GM18868 (cell line): ENCODE measurements around the gene MGRN1.

Source experiments
- ATAC-seq: cut with Tn5 transposase; IDR thresholded peaks from one replicate; pipeline ENCODE4 v1.9.1; 2021; ENCODE audit warnings: mild to moderate bottlenecking, moderate library complexity; ENCODE audit not compliant: unreplicated experiment

The MGRN1 gene

DNA sequence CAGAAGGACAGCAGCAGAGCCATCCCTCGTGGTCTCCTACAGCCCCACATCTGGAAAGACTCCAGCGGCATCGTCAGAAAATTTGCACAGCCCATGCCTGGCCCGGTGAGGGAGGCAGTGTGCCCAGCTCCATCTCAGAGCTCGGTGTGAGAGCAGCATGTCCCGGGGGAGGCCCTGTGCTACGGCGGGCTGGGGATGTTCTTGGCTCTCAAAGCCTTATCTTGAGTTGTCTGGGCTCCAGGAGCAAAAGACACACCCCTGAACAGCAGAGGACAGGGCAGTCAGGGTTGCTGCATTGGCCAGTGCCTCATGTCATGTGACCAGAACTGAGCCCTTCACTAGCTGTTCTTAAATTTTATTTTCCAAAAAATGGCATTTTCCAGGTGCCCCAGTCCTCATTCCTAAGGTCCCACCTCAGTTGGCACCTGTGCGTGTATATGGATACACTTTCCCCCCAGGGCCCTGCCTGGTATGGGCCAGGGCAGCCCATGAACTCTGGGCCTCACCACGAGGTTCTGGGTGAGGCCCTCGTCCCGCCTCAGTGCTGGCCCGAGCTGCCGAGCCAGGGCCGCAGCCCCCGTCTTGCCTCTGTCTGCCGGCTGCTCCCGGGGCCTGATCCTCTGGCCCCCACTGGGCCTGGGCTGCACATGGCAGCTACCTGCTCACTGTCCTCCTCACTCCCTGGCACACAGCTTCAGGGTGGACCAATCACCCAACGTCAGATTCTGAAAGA, 71.7 kb downstream of the MGRN1 start:
- no peak for ATAC-seq

GRCh38 chr16:4696905-4697847, 72.5 kb downstream of the MGRN1 start:
- no peak for ATAC-seq

GRCh38 chr16:4697848-4698291, 73.2 kb downstream of the MGRN1 start:
- ATAC-seq, result no peak

DNA sequence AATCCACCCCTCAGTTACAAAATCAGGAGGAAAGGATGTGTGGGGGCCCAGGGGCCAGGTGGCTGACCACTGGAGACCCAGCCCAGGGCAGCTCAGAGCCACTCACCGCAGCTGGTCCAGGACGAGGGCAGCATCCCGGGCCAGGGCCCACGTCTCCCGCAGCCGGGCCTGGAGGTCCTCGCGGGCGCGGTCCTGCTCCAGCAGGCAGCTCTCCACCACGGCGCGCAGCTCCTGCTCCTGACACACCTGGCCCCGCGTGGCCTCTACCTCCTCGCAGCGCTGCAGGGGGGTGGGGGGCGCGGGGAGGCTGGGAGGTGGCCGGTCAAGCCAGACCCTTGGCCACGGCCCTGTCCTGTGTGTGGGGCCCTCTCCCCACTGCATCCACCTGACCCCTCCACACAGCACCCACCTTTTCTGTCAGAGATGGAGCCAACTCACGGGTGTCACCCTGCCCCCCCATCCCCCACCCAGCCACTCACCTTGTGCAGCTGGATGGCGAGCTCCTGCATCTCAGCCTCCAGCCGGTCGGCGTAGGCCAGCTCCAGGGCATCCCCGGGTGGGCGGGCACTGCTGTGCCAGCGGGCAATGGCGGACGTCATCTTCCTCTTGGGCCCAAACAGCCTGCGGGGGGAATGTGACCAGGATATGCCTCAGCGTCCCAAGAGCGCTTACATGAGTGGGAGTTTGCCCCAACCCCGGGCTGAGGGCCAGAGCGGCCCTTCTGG, 73.9 kb downstream of the MGRN1 start:
- ATAC-seq, result no peak

DNA sequence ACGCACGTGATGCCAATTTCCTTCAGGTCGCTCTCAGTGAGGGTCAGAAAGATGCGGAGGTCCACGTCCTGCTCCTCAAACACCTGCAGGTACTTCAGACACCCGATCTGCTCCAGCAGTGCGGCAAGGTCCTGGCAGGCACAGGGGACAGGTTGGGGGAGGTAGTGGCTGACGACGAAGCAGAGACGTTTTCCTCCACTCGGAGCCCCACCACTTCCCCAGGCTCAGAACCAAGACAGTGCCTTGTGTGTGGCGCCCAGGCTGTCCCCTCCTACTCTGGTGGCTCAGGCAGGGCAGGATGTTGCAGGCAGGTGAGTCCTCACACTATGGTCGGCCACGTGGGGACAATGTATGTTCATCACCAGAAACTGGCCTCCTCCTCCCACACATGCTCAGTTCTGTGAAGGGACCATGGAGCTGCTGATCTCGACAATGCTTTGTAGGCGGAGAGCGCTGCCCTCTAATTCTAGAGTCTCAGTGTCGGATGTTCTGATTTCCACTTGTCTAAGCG, 74.5 kb downstream of the MGRN1 start:
- no peak for ATAC-seq

DNA sequence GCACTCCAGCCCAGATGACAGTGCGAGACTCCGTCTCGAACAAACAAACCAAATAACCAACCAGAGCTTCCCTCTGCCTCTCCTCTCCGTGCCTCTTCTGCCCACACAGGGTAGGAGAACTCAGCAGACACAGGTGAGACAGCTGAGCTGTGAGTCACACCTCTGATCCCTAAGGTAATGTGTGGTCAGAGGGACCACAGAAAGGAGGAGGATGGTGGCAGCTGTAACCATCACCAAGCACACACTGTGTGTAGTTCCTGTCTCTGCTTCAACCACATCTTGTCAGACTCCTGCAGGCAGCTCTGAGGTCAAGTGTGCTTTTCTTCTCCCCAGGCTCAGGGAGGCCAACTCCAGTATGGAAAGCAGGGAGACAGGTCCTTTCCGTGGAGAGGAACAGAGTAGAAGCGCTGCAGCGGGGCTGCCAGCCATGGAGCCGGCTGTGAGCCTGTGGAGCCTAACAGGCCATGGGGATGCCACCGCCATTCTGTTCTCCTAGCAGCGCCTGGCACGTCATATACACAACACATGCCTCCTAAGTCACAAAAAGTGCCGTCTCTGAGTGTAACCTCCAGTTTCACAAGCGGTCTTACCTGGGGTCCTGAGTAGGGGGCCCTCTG, 75.9 kb downstream of the MGRN1 start:
- no peak for ATAC-seq

DNA sequence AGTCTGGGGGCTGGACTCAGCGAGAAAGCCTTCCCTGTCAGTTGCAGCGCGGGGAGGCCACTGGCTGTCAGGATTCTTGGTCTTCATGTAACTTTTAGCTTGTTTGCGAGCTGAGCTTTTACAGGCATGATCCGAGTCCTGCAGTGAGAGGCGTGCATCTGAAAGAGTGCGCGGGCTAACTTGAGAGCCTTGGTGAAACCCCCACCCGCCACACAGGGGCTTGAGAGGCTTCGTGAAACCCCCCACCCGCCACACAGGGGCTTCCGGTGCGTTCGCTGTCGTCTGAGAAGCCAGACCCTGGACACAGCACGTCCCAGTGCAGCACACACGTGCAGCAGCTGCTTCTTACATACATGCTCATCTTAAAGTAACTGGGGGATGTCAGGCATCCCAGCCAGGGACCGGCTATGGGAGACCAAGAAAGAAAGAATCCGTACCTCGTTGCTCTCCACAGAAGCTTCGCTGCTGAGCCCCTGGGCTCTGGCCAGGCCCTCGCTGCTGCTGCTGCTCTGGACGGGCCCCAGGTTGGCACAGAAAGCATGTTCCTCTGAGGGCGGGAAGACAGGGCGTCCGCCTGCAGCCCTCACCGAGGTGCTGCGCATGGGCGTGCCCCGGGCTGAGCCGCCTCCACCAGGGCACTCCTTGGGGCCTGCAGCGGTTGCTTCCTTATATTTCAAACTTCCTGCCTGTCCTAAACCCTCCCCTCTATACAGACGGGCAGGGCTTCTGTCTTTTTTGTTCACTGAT, 76.5 kb downstream of the MGRN1 start:
- no peak for ATAC-seq

- ATAC-seq, result no peak
Measured at GRCh38 chr16:4701791-4702465, 77.3 kb downstream of the MGRN1 start.

- no peak for ATAC-seq
Measured at GRCh38 chr16:4702466-4702808, 77.8 kb downstream of the MGRN1 start.

DNA sequence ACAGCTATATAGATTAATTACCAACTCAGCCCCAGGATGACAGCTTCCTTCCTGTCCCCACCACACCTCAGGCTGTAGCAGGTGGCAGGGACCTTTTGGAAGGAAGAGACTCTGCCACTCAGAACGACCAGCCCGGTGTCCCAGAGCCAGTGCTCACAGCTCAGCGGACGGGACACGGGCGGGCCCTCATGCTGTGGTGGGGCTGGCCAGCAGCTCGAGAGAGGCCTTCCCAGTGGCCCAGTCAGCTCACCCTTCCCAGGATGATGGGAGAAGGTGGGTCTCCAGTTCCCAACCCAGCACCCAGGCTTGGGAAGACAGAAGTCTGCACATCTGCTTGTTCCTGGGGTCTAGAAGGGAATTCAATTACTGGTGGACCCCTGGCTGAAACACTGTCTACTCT, 79.3 kb downstream of the MGRN1 start:
- ATAC-seq, result no peak

- no peak for ATAC-seq
Measured at GRCh38 chr16:4704491-4704890, 79.9 kb downstream of the MGRN1 start.

DNA sequence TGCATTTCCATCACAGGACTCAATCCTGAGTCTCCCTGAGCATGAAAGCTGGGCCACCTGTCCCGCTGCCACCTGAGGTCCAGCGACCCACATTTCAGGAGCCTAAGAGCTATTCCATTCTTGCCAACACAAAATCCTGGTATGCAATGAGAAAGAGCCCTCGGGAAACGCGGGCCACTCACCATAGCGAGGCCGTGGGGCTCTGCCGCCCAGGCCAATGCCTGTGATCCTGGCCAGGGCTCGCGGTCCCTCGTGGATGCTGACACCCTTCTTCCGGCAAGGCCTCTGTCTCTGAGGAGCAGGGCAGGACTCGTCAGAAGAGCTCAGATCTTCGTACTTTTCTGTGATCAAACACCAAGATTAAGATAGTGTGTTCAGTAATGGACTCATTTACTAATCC, 80.3 kb downstream of the MGRN1 start:
- no peak for ATAC-seq

DNA sequence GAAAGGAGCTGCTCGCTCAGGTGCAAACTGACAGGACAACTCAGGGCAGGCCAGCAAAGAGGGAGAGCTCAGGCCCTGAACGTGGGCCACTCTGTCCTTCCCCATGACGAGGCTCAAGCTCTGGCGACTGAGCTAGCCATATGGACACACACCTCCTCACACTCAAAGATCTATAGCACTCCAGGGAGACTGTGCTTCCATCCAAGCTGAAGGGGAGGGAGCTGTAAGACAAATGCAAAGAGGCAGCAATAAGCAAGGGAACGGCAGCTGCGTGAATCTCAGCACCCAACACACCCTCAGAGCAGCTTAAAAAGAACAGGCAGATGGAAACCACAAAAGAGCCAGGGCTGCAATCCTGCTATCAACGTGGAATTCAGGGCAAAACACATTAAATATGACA, 82.2 kb downstream of the MGRN1 start:
- no peak for ATAC-seq

- no peak for ATAC-seq
Measured at GRCh38 chr16:4709481-4709880, 84.9 kb downstream of the MGRN1 start.

DNA sequence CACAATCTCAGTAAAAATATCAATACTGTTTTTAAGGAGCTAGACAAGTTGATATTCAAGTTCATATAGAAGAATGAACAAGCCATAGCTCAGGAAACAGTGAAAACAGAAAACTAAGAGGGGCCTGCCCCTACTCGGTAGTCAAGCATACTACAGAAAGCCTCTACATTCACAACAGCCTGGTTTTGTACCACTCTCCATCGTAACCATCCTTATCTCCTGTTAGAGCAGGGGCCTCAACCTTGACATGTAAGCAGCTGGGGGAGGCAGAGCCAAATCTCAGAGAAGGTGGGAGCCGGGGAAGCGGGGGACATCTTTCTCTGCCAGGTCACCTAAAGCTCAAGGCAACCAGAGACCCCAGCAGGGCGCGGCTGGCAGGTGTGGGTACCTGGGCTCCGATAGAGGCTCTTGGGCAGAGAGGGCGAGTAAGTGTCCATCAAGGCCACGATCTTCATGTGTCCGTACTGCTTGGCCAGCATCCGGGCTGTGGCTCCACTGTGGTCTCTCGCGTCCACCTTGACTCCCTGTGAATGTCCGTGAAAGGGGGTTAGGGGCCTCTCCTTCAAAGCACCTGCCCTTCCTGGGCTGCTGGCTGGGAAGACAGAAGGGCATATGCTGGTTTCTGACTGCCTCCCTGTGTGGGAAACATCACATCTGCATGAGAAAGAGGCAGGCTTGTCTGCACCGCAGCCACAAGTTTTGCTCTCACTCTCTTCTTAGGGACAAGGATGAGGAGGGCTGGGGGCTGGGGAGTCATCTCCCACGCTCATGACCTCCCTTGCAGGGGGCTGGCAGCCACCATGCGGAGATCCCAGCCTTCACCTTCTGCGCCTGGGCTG, 89.3 kb downstream of the MGRN1 start:
- ATAC-seq, result no peak

GRCh38 chr16:4714996-4715395, 90.4 kb downstream of the MGRN1 start:
- no peak for ATAC-seq

DNA sequence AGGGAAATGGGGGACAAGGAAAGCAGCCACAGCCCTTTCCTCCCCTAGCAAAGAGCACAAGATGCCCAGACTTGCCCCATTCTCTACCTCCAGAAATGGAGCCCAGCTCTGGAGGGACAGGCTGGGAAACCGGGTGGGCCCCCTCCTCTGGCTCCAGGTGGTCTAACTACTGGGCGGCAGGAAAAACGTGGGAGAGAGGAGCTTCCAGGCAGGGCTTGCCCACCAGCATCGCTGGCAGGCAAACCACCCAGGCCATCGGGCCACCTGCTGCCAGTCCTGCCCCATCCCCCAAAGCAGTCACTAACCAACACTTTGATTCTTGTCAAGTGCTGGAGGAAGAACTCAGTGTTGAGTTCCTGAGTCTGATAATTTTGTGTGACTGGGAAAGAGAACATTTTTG, 93.8 kb downstream of the MGRN1 start:
- ATAC-seq, result no peak

- no peak for ATAC-seq
Measured at GRCh38 chr16:4723071-4723767, 98.6 kb downstream of the MGRN1 start.
